HL-60 (cell line): ENCODE results near the gene RYK.

Experiments used
- GABPA ChIP-seq: IDR thresholded peaks from 2 replicates; pipeline ENCODE4 v1.6.1; 2012; ENCODE audit warnings: low read depth
- POLR2AphosphoS5 ChIP-seq: IDR thresholded peaks from 2 replicates; pipeline ENCODE4 v1.6.1; 2012; ENCODE audit warnings: low read depth
- TF ChIP-seq, protein P1 (sequence below): IDR thresholded peaks from one replicate; pipeline ENCODE4 v1.5.1; 2011; ENCODE audit warnings: low read length, control low read depth, inconsistent platforms; ENCODE audit not compliant: insufficient read depth

DNA sequence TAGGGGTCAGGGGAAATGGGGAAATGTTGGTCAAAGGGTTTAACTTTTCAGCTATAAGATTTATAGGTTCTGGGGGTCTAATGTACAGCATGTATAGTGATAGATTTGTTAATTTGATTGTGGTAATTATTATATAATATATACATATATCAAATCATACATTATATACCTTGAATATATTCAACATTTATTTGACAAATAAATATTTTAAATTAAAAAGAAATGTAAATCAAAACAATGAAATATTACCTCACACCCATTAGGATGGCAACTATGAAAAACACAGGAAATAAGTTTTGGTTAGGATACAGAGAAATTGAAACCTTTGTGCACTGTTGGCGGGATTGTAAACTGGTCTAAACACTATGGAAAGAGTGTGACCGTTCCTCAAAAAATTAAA is 135.9 kb downstream of the RYK start:
- TF ChIP-seq, protein P1, sequence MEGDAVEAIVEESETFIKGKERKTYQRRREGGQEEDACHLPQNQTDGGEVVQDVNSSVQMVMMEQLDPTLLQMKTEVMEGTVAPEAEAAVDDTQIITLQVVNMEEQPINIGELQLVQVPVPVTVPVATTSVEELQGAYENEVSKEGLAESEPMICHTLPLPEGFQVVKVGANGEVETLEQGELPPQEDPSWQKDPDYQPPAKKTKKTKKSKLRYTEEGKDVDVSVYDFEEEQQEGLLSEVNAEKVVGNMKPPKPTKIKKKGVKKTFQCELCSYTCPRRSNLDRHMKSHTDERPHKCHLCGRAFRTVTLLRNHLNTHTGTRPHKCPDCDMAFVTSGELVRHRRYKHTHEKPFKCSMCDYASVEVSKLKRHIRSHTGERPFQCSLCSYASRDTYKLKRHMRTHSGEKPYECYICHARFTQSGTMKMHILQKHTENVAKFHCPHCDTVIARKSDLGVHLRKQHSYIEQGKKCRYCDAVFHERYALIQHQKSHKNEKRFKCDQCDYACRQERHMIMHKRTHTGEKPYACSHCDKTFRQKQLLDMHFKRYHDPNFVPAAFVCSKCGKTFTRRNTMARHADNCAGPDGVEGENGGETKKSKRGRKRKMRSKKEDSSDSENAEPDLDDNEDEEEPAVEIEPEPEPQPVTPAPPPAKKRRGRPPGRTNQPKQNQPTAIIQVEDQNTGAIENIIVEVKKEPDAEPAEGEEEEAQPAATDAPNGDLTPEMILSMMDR, result no peak
- TF ChIP-seq GABPA, result no peak
- no peak for TF ChIP-seq POLR2AphosphoS5
